SK-N-SH (cell line): ENCODE measurements around the gene MIF4GD.

Experiments used
- GABPA ChIP-seq: IDR thresholded peaks from 2 replicates; pipeline ENCODE4 v1.4.0; 2012; ENCODE audit warnings: low read depth, mild to moderate bottlenecking
- RAD21 ChIP-seq: IDR thresholded peaks from 2 replicates; pipeline ENCODE4 v1.6.1; 2012; ENCODE audit warnings: mild to moderate bottlenecking, low read length
- RFX5 ChIP-seq: IDR thresholded peaks from 2 replicates; pipeline ENCODE4 v1.6.1; 2012; ENCODE audit warnings: mild to moderate bottlenecking, improper control_type of control experiment, low read length
- TF ChIP-seq, protein P1 (sequence below): fragments of 200-600 bp; sonication (generic); IDR thresholded peaks from 2 replicates; pipeline ENCODE4 v1.6.1; 2017; ENCODE audit warnings: antibody characterized with exemption, mild to moderate bottlenecking, moderate library complexity

DNA sequence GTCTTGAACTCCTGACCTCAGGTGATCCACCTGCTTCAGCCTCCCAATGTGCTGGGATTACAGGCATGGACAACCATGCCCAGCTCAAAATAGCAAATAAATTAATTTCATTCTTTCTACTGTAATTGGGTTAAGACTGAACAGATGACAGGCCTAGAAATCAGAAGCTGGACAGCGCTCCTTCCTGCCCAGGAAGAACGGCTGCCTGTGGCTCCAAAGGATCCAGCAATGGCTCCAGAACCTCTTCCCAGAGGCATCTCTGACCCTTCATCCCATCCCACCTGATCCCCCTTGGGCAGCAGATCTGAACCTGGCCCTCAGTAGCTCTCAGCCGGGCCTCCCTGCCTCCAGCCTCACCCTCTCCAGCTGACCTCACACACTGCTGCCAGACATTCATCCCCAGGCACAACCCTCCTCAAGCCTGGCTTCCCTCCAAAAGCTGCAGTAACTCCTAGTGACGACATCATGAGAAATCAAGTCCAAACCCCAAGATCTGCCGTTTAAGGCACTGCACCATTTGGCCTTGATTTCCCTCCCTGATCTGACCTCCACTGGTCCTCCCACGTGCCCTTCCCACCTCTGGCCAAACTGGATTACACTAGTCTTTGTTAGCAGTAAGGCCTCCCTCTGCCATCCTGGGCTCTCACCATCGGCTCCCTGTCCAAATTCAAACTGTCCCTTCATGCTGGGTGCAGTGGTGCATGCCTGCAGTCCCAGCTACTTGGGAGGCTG lies 3.1 kb upstream of the MIF4GD start:
- TF ChIP-seq, protein P1, sequence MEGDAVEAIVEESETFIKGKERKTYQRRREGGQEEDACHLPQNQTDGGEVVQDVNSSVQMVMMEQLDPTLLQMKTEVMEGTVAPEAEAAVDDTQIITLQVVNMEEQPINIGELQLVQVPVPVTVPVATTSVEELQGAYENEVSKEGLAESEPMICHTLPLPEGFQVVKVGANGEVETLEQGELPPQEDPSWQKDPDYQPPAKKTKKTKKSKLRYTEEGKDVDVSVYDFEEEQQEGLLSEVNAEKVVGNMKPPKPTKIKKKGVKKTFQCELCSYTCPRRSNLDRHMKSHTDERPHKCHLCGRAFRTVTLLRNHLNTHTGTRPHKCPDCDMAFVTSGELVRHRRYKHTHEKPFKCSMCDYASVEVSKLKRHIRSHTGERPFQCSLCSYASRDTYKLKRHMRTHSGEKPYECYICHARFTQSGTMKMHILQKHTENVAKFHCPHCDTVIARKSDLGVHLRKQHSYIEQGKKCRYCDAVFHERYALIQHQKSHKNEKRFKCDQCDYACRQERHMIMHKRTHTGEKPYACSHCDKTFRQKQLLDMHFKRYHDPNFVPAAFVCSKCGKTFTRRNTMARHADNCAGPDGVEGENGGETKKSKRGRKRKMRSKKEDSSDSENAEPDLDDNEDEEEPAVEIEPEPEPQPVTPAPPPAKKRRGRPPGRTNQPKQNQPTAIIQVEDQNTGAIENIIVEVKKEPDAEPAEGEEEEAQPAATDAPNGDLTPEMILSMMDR, result no peak
- TF ChIP-seq RAD21 (no peak), RFX5 (no peak), GABPA (no peak)
